Upper lobe of left lung (tissue), 4 donors: Measurements from ENCODE around the gene CXCL17.

Experiments
- EP300 ChIP-seq, 4 donors: sonication (generic); formaldehyde crosslinking; IDR thresholded peaks; one replicate each; pipeline ENCODE4 v1.5.1; 2017; ENCODE audit warnings: antibody characterized with exemption in 4 of 4, control low read depth in 2 of 4
- POLR2A ChIP-seq, 4 donors: fragments of 450-650 bp; IDR thresholded peaks; one replicate each; pipeline ENCODE4 v1.5.1; 2016 to 2017; ENCODE audit warnings: antibody characterized with exemption in 4 of 4, mild to moderate bottlenecking in 2 of 4
- TF ChIP-seq, protein P1 (sequence below), 6 experiments: fragments of 450-650 bp in 4 of 6; fragments of 200-600 bp in 2 of 6; sonication (generic) in 2 of 6; IDR thresholded peaks; one replicate each; pipeline ENCODE4 v1.5.1; 2016 to 2019; ENCODE audit warnings: antibody characterized with exemption in 6 of 6

GRCh38 chr19:42412661-42413076, 30.1 kb downstream of the CXCL17 start:
- TF ChIP-seq, protein P1, sequence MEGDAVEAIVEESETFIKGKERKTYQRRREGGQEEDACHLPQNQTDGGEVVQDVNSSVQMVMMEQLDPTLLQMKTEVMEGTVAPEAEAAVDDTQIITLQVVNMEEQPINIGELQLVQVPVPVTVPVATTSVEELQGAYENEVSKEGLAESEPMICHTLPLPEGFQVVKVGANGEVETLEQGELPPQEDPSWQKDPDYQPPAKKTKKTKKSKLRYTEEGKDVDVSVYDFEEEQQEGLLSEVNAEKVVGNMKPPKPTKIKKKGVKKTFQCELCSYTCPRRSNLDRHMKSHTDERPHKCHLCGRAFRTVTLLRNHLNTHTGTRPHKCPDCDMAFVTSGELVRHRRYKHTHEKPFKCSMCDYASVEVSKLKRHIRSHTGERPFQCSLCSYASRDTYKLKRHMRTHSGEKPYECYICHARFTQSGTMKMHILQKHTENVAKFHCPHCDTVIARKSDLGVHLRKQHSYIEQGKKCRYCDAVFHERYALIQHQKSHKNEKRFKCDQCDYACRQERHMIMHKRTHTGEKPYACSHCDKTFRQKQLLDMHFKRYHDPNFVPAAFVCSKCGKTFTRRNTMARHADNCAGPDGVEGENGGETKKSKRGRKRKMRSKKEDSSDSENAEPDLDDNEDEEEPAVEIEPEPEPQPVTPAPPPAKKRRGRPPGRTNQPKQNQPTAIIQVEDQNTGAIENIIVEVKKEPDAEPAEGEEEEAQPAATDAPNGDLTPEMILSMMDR (IDR thresholded peaks at IDR 0.05) = no peak
- TF ChIP-seq POLR2A (IDR thresholded peaks at IDR 0.05) = no peak
- TF ChIP-seq EP300 (IDR thresholded peaks at IDR 0.05) = no peak
